Natural killer cell (primary cell): ENCODE results near the gene ADORA2B. TPM values are rescaled to one million over a fixed set of nuclear protein-coding genes. Genes with fewer than 3 reads are reported as not detected.
A peak's percentile ranks its signal among the peaks of the same experiment; 100 is the strongest.

ENCODE experiments used
- ATAC-seq, 3 donors: fragments of 150-1000 bp in 2 of 3; fragments of 200-7000 bp in 1 of 3; cut with Tn5 transposase; 1 replicate in 1 of 3; 2 replicates in 2 of 3; pipeline ENCODE4 v1.10.0; 2021; ENCODE audit warnings: mild to moderate bottlenecking in 2 of 3, moderate library complexity in 2 of 3
- DNase-seq, 2 donors: peaks; one replicate each; pipeline versions ENCODE4 v3.0.0 to v3.0.0-alpha.2; 2013 to 2021; ENCODE audit warnings: mixed read lengths in 1 of 2
- H3K27ac ChIP-seq: one replicate; pipeline ENCODE4 v1.5.1; 2013; ENCODE audit warnings: mild to moderate bottlenecking, low read length
- H3K27me3 ChIP-seq: one replicate; pipeline ENCODE4 v1.6.1; 2013; ENCODE audit warnings: low read length; ENCODE audit not compliant: control insufficient read depth, insufficient read depth
- H3K36me3 ChIP-seq: one replicate; pipeline ENCODE4 v1.6.1; 2013; ENCODE audit warnings: low read length; ENCODE audit not compliant: control insufficient read depth, insufficient read depth
- H3K4me1 ChIP-seq: one replicate; pipeline ENCODE4 v1.6.1; 2013; ENCODE audit warnings: low read length; ENCODE audit not compliant: control insufficient read depth, insufficient read depth
- H3K4me3 ChIP-seq: one replicate; pipeline ENCODE4 v1.5.1; 2013; ENCODE audit warnings: low read length
- H3K9me3 ChIP-seq: one replicate; pipeline ENCODE4 v1.6.1; 2013; ENCODE audit warnings: low read length; ENCODE audit not compliant: control insufficient read depth, insufficient read depth
- H3K27ac Mint-ChIP-seq, 2 donors: one replicate each; pipeline ENCODE4 v1.8.0; 2022; ENCODE audit warnings: mild to moderate bottlenecking in 2 of 2, mixed read lengths in 2 of 2, moderate library complexity in 1 of 2
- H3K27me3 Mint-ChIP-seq, 2 donors: one replicate each; pipeline ENCODE4 v1.8.0; 2022; ENCODE audit warnings: low read depth in 2 of 2, mixed read lengths in 2 of 2
- H3K36me3 Mint-ChIP-seq: one replicate; pipeline ENCODE4 v1.8.0; 2022; ENCODE audit warnings: mixed read lengths
- H3K4me1 Mint-ChIP-seq, 2 donors: one replicate each; pipeline ENCODE4 v1.8.0; 2022; ENCODE audit warnings: mixed read lengths in 2 of 2
- H3K4me3 Mint-ChIP-seq: one replicate; pipeline ENCODE4 v1.8.0; 2022; ENCODE audit warnings: mild to moderate bottlenecking, moderate library complexity, mixed read lengths
- H3K9me3 Mint-ChIP-seq, 2 donors: one replicate each; pipeline ENCODE4 v1.8.0; 2022; ENCODE audit warnings: mixed read lengths in 2 of 2
- CTCF ChIP-seq: fragments of 200-600 bp; IDR thresholded peaks from one replicate; pipeline ENCODE4 v1.8.0; 2022; ENCODE audit warnings: antibody characterized with exemption
- WGBS: methylation state at CpG from one replicate; pipeline ENCODE4 v1.1.7; 2013; ENCODE audit warnings: missing lambda C conversion rate; ENCODE audit not compliant: insufficient coverage; 5-methylcytosine and 5-hydroxymethylcytosine counted together
- intact Hi-C: fragments of 100-400 bp; cut with micrococcal nuclease; formaldehyde crosslinking; loops from one replicate; pipeline ENCODE4 v1.14.2; 2022
- total RNA-seq, 4 donors: library from RNA; stranded (reverse); fragments of 120-200 nt in 1 of 4; gene quantifications; one replicate each; pipeline versions ENCODE4 v1.2.3 to v1.2.4, GENCODE V29; 2013 to 2022

Gene ADORA2B
- total RNA-seq, 3 donors from 2014 or later (not counting 1 experiment from before 2014, with no cell fraction given), result 0.14 to 0.88 (median 0.41) TPM

GRCh38 chr17:15966183-15966878 lies 21.4 kb downstream of the ADORA2B start:
- no peak for ATAC-seq
- H3K4me1 ChIP-seq, result peaks cover 15% of the 10 kb centered on the region
- Mint-ChIP-seq H3K27ac (peak overlapping the region in 1 of 2 donors; percentile 45), H3K4me1 (peaks cover 10% of the 10 kb centered on the region in 2 donors), H3K36me3 (no peaks in the 10 kb centered on the region), H3K4me3 (no peak overlapping the region), H3K9me3 (no peaks in the 10 kb centered on the region), H3K27me3 (peaks cover 8 to 9% of the 10 kb centered on the region in 2 donors)
- H3K4me3 ChIP-seq, result no peak overlapping the region
- H3K36me3 ChIP-seq, result no peaks in the 10 kb centered on the region
- no peaks in the 10 kb centered on the region for H3K9me3 ChIP-seq
- H3K27me3 ChIP-seq, result no peaks in the 10 kb centered on the region
- no peak for TF ChIP-seq CTCF
- intact Hi-C loops, result no loop called here
- DNase-seq, result no peak
- H3K27ac ChIP-seq, result no peak overlapping the region
- WGBS, result 38% methylated on average over 13 of the region's 13 CpGs

GRCh38 chr17:15966879-15967248 lies 21.9 kb downstream of the ADORA2B start:
- H3K36me3 Mint-ChIP-seq, result no peaks in the 10 kb centered on the region

GRCh38 chr17:15967706-15968399 lies 22.9 kb downstream of the ADORA2B start:
- H3K4me1 Mint-ChIP-seq, result peaks cover 10% of the 10 kb centered on the region in 2 donors
- no peaks in the 10 kb centered on the region for H3K36me3 Mint-ChIP-seq
- H3K9me3 ChIP-seq, result no peaks in the 10 kb centered on the region
- peaks cover 8 to 9% of the 10 kb centered on the region in 2 donors for H3K27me3 Mint-ChIP-seq
- H3K4me3 Mint-ChIP-seq, result no peak overlapping the region
- no peak for TF ChIP-seq CTCF
- ATAC-seq (no peak), DNase-seq (no peak)
- no peaks in the 10 kb centered on the region for H3K36me3 ChIP-seq
- H3K27ac Mint-ChIP-seq, result no peak overlapping the region
- H3K27me3 ChIP-seq, result no peaks in the 10 kb centered on the region
- 92% methylated on average over 11 of the region's 11 CpGs for WGBS
- H3K27ac ChIP-seq, result no peak overlapping the region
- H3K4me1 ChIP-seq, result peaks cover 15% of the 10 kb centered on the region
- no peaks in the 10 kb centered on the region for H3K9me3 Mint-ChIP-seq
- intact Hi-C loops, result no loop called here
- H3K4me3 ChIP-seq, result no peak overlapping the region

More at GRCh38 chr17:15966879-15967248, 21.9 kb downstream of the ADORA2B start:
- H3K27ac Mint-ChIP-seq, result peak overlapping the region in 1 of 2 donors; percentile 45
- H3K9me3 Mint-ChIP-seq, result no peaks in the 10 kb centered on the region
- intact Hi-C loops, result no loop called here
- peaks cover 10% of the 10 kb centered on the region in 2 donors for H3K4me1 Mint-ChIP-seq
- no peak overlapping the region for H3K4me3 Mint-ChIP-seq
- Histone ChIP-seq H3K9me3 (no peaks in the 10 kb centered on the region), H3K27me3 (no peaks in the 10 kb centered on the region), H3K27ac (no peak overlapping the region), H3K36me3 (no peaks in the 10 kb centered on the region), H3K4me1 (peaks cover 15% of the 10 kb centered on the region), H3K4me3 (no peak overlapping the region)
- peaks cover 8 to 9% of the 10 kb centered on the region in 2 donors for H3K27me3 Mint-ChIP-seq
- TF ChIP-seq CTCF, result no peak
- 53% methylated on average over 11 of the region's 11 CpGs for WGBS
- ATAC-seq, result no peak
- no peak for DNase-seq
